Measurements from ENCODE around the gene PRUNE2.

The PRUNE2 gene

DNA sequence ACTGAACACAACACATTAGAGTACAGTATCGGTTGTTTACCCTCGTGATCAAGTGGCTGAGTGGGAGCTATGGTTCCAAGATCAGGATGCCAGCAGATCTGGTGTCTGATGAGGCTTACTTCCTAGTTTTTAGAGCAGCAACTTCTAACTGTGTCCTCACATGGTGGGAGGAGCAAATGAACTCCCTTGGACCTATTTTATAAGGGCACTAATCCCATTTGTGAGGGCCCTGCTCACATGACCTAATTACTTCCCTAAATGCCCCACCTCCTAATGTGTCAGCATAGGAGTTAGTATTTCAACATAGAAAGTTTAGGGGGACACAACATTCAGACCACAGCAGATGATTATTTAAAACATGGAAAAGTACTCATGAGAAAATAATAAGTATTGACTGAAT is 335.1 kb downstream of the PRUNE2 start:
- peak in 1 of 2 donors; percentile 36 for DNase-seq

GRCh38 chr9:76567086-76567485 is 338.8 kb downstream of the PRUNE2 start:
- DNase-seq = no peak

- DNase-seq = peak in 1 of 2 donors; percentile 30
Observed at GRCh38 chr9:76564297-76564696, 341.6 kb downstream of the PRUNE2 start.

DNA sequence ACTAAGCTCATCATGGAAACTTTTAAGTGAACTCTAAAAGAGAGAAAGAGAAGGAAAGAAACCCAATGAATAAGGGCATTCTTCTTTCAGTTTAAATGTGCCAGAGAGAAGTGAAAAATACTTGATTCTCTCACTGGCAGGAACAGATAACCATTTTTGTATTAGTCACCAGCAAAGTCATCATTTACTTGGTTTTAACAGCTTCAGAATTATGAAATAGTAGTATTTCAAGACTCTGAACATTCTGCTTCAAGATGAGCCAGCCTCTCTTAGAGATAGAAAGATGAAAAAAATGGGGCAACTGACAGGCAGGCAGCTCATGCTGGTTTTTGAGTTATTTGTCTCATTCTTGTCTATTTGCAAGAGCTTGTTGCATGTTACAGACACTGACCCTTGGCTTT is 343.4 kb downstream of the PRUNE2 start:
- DNase-seq = peak; percentile 55 to 89

DNA sequence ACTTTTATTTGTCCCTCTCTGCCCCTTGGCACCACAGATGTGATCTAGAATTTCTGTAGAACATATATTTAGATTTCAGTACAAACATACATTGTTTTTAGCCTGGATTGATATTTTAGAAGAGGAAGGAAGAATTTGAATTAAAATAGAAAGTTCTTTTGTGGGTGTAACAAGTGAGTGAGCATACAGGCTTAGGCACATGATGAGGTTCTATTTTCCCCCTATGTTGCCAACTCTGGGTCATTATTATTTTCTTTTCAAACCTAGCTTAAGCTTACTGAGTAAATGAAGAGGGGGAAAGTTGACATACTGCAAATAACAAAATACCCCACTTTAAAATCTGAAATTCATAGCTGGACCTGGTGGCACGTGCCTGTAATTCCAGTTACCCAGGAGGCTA is 344.0 kb downstream of the PRUNE2 start:
- DNase-seq = peak; percentile 29 to 31
